ENCODE results near the gene LRP2.
"Not testable (repeated sequence)": the region's sequence is repeated elsewhere in the genome, so short reads cannot be mapped to it uniquely, and the experiment has no call there.

LRP2 gene

DNA sequence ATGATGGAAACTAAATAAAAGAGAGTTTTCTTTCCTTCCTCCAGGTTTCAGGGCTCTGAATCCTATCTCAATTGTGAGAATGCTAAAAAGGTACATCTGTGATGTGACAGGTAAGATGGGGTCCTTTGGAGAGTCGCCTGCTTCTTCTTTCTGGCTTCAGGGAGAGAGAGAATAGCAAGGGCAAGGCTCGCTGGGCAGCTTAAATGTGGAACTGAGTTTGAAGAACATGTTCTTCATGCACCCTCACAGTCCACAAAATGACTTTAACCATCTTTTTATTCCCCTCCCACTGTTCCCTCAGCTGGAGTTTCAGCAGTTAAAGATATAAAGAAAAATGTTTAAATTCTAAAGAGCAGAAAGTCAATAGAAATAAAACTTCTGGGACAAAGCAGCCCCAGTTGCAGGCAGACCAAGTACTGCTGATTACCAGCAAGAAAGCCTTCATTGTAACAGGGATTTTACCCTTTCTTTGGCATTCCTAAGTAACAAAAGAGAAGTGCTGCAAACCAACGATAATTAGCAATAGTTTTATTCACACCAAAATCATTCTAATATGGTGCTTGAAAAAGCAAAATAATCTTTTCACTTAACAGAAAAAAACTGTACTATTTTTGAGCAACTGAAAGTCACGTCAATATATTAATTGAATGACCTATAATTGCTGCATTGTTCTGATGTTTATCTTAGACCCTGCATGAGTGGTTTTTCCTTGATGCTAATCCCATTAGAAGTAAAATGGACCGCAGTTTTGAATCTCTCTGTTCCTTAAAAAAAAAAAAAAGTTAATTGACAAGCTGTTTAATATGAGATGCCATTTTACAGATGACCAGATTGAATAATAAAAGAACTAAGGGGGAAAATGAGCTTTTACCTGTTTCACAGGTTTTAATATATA lies 61.5 kb downstream of the LRP2 start:
- DNase-seq: no peak

- DNase-seq: no peak
Measured at GRCh38 chr2:169298007-169298406, 64.3 kb downstream of the LRP2 start.

DNA sequence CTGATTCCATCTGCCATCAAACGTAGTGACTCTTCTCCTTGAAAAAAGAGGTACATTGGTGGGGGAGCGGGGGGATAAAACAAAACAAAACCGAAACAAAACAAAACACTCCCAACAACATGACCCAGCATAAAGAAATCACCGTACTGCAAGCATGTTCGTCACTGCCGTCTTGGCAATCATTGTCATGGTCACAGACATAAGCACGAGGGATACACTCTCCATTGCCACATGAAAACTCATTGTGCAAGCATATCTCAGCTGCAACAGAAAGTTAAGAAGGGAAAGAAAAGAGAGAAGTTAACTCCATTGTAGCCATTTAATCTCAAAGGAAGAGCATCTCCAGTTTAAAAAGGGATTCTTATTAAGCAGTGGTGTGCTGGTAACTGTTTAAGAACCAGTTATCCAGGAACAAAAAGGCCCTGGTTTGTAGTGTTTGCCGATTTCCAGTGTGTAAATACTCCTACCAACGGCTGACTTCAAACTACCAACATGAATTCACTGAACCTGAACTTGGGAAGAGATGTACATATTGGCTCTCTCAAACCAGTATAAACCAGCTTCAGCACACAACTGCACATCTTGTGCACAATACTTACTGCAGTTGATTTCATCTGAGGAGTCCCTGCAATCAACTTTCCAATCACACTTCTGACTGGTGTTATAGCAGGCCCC lies 68.2 kb downstream of the LRP2 start:
- DNase-seq: no peak

GRCh38 chr2:169291517-169291916 lies 70.8 kb downstream of the LRP2 start:
- DNase-seq: no peak

GRCh38 chr2:169290433-169290832 lies 71.9 kb downstream of the LRP2 start:
- DNase-seq: no peak

GRCh38 chr2:169287666-169288065 lies 74.7 kb downstream of the LRP2 start:
- no peak for DNase-seq

DNA sequence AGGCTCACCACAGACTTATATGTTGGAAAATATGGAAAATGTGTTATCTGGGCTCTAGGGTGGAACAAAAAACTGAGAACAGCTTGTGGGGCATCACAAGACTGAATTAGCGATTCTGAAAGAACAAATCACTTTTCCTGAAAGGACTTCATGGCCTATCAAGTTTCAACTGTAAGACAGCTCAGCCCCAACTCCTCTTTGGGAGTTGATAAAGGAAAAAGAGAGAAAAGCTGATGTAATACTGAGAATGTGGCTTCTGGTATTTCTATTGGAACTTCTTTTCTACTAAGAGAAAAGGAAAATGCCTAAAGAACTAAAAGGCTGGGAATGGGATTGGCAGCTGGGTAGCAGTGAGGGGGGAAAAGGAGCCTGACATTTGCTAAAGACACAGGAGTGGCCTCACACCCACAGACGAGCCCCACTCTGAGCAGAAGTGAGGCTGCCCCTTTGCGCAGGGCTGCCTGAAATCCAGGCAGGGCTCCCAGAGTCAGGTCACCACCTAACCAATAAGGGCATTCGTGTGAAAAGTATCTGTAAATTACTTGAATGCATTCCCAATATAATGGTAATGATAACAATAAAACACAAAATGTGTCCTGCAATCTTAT lies 75.6 kb downstream of the LRP2 start:
- no peak for DNase-seq

GRCh38 chr2:169285531-169286235 lies 76.7 kb downstream of the LRP2 start:
- no peak for DNase-seq

DNA sequence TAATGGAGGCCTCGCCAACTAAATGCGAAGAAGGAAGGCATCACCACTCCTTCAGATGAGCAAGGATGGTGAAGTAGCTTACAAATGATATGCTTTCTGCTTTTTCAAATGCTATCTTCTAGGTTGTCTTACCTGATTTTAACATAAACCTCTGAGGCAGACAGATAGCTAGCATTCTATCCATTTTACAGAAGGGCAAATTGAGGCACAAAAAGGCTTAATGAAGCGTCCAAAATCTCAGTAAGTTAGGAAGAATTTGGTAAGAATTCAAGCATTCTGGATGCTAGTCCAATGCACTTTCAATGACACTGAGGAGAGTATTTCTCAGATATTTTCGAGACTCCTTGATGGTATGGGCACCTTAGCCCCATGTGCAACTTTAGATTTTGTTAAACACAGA lies 81.8 kb downstream of the LRP2 start:
- no peak for DNase-seq

- no peak for DNase-seq
Measured at GRCh38 chr2:169275696-169276444, 86.5 kb downstream of the LRP2 start.

- no peak for DNase-seq
Measured at GRCh38 chr2:169272010-169272409, 90.3 kb downstream of the LRP2 start.

- not testable (repeated sequence) for DNase-seq
Measured at GRCh38 chr2:169270574-169270973, 91.8 kb downstream of the LRP2 start.

GRCh38 chr2:169265591-169265990 lies 96.7 kb downstream of the LRP2 start:
- no peak for DNase-seq

DNA sequence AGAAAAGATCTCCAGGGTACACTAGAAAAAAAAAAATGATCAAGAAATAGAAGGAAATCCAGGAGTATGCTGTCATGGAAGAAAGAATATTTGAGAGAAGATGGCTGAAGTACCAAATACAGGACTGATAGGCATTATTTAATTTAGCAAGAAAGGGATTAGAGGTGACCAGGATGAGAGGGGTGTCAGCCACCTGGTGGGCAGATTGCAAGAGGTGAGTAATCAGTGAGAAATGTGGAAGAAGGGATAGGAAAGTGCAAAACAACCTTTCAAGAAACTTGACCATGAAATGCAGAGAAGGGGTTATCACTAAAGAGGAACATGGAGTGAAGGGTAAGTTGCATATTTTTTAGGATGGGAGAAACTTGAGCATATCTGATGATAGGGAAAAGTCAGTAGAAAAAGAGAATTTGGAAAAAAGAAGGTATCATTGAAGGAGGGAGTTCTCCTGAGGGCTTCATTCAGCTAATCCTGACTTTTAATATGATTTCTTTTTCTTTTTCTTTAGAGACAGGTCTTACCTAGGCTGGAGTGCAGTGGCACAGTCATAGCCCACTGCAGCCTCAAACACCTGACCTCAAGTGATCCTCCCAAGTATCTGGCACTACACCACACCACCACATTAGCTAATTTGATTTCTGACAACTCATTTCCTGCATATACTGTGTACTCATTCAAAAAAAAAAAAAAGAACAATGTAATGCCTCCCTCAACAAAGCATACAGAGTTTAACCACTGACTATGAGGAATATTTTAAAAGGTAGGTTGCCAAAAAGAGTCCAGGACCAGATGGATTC lies 101.3 kb downstream of the LRP2 start:
- no peak for DNase-seq

DNA sequence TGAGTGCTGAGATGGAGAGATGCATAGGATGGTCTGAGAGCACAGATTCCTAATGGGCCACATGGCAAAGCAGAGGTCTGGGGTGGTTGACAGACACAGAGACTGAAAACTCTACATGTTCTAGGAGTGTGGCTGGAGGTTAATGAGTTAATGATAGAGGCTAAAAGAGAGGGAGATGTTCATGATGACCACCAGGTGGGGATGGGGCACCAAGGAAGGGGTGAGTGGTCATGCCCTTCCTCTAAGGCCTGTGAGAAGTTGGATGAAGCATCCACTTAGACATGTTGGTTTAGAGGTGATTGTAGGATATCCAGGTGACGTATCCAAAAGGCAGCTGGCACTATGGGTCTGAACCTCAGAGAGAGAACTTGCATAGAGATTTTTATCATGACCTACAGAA lies 102.1 kb downstream of the LRP2 start:
- no peak for DNase-seq

DNA sequence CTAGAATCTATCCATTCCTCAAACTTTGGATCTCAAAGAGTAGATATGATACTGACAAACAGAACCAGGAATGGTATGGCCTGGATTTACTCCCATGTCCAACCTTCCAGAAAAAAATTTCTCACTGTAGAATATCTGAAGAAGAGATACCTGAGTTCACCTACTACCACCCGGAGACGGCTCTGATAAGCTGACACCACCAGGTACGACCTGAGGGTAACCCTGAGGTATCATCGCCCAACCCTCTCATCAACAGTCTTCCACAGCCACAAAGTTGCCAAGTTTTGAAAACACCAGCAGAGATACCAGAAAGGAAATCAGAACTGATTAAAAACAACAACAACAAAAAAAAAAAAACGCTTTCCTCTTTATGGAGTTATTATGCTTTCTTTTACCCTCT lies 102.9 kb downstream of the LRP2 start:
- no peak for DNase-seq

DNA sequence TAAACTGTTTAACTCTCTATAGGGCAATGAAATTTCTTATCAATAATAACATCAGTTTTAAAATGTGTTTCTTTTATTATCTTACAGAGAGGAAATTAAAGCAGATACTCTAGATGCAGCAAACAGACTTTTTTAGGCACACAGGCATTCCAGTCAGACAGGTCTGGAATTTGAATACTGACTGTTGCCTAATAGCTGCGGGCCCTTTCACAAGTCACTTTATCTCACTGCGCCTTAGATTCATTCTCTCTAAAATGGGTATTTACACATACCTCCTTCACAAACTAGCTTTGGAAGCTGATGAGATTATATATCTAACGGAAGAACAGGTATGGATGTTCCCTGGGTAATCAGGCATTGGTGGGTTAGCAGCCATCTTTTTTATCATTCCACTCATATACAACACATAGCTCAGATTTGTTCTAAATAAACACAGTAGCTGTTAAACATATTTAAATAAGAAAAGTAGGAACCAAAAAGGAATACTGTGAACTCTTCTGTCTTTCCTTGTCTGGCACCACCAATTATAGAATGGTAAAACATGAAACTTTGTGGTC lies 104.2 kb downstream of the LRP2 start:
- DNase-seq: no peak

DNA sequence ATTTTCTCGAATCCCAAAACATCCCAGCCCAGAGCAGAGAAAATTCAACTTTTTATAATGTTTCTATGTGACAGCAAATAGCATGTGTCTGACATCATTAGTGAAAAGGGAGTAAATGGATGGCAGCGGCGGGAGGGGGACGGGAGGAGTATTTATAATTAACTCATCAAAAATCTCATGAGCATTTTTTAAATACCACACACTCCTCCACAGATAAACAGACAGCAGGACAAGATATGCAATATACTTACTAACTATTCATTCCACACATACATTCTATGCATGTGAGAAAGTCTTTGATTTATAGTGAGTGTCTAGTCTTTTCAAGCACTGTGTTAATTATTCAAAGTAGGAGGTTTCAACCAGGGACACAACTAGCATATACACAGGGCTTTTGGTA lies 107.6 kb downstream of the LRP2 start:
- DNase-seq: no peak

GRCh38 chr2:169247211-169247610 lies 115.1 kb downstream of the LRP2 start:
- DNase-seq: no peak

GRCh38 chr2:169240405-169240804 lies 121.9 kb downstream of the LRP2 start:
- no peak for DNase-seq

GRCh38 chr2:169237939-169238338 lies 124.4 kb downstream of the LRP2 start:
- no peak for DNase-seq
